KMS-11 (cell line): ENCODE data around the gene NOL9.

Experiments
- H2AFZ ChIP-seq: fragments of 200-600 bp; sonication (generic); 2 replicates; pipeline ENCODE4 v1.6.1; 2016; ENCODE audit warnings: antibody characterized with exemption, mixed run types, low read depth
- H3K27ac ChIP-seq: fragments of 200-600 bp; sonication (generic); 2 replicates; pipeline ENCODE4 v1.6.1; 2016; ENCODE audit warnings: mild to moderate bottlenecking, mixed run types
- H3K27me3 ChIP-seq: fragments of 200-600 bp; sonication (generic); 2 replicates; pipeline ENCODE4 v1.6.1; 2017; ENCODE audit warnings: mild to moderate bottlenecking, low read depth, mixed run types, moderate library complexity; ENCODE audit not compliant: insufficient read depth
- H3K36me3 ChIP-seq: fragments of 200-600 bp; sonication (generic); 2 replicates; pipeline ENCODE4 v1.6.1; 2017; ENCODE audit warnings: mild to moderate bottlenecking, mixed run types; ENCODE audit not compliant: insufficient read depth
- H3K4me1 ChIP-seq: fragments of 200-600 bp; sonication (generic); 2 replicates; pipeline ENCODE4 v1.6.1; 2016; ENCODE audit warnings: mild to moderate bottlenecking, low read depth, mixed run types; ENCODE audit not compliant: poor library complexity, severe bottlenecking
- H3K4me2 ChIP-seq: fragments of 200-600 bp; sonication (generic); 2 replicates; pipeline ENCODE4 v1.7.0; 2016; ENCODE audit warnings: mild to moderate bottlenecking, mixed run types
- H3K4me3 ChIP-seq: fragments of 200-600 bp; sonication (generic); IDR thresholded peaks from 2 replicates; pipeline ENCODE4 v1.6.1; 2017; ENCODE audit warnings: low read depth, low read length, mixed read lengths; ENCODE audit not compliant: insufficient read depth
- H3K79me2 ChIP-seq: fragments of 200-600 bp; sonication (generic); 2 replicates; pipeline ENCODE4 v1.6.1; 2016; ENCODE audit warnings: low read depth, mixed run types; ENCODE audit not compliant: insufficient read depth
- H3K9ac ChIP-seq: fragments of 200-600 bp; sonication (generic); 2 replicates; pipeline ENCODE4 v1.6.1; 2016; ENCODE audit warnings: mild to moderate bottlenecking, mixed run types
- H4K20me1 ChIP-seq: fragments of 200-600 bp; sonication (generic); 2 replicates; pipeline ENCODE4 v1.6.1; 2016; ENCODE audit warnings: mild to moderate bottlenecking, mixed run types; ENCODE audit not compliant: insufficient read depth
- TF ChIP-seq, protein P1 (sequence below): fragments of 200-600 bp; sonication (generic); conservative IDR thresholded peaks from 2 replicates; pipeline ENCODE4 v1.6.1; 2017; ENCODE audit warnings: low read depth, mild to moderate bottlenecking, antibody characterized with exemption, low read length, moderate library complexity, mixed read lengths

Gene NOL9

DNA sequence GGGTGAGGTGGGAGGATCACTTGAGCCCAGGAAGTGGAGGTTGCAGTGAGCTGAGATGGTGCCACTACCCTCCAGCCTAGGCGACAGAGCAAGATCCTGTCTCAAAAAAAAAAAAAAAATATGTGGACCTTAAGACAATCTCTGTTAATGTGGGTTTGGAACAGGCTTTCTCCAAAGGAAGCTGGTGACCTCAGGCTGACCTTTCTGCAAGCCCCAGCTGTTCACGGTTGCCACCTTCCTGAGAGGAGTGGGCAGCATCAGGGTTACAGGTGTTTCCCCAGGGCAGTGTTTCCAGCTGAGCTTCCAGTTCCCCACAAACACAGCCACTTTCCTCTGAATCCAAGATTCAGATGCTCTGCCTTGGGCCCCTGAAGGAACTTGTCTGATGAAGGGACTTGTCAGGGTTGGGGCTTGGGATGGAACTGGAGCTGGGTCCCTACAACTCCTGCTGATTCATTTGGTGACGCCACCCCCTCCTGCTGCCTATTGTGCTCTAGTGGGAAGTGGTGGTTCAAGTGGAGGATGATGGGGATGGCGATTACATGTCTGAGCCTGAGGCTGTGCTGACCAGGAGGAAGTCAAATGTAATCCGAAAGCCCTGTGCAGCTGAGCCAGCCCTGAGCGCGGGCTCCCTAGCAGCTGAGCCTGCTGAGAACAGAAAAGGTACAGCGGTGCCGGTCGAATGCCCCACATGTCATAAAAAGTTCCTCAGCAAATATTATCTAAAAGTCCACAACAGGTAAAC lies 27.4 kb upstream of the NOL9 start:
- H3K27ac ChIP-seq = no peak overlapping the region; the same call in 1 of the 2 replicates
- no peaks in the 10 kb centered on the region for H3K36me3 ChIP-seq
- H3K27me3 ChIP-seq = no peaks in the 10 kb centered on the region
- H2AFZ ChIP-seq = no peak overlapping the region
- H3K4me1 ChIP-seq = peaks cover 39% of the 10 kb centered on the region
- H4K20me1 ChIP-seq = no peaks in the 10 kb centered on the region
- peak overlapping the region; percentile 87; the same call in 1 of the 2 replicates for H3K4me2 ChIP-seq
- H3K4me3 ChIP-seq = no peak overlapping the region
- H3K9ac ChIP-seq = no peak overlapping the region
- H3K79me2 ChIP-seq = peaks cover 11% of the 10 kb centered on the region
- TF ChIP-seq, protein P1, sequence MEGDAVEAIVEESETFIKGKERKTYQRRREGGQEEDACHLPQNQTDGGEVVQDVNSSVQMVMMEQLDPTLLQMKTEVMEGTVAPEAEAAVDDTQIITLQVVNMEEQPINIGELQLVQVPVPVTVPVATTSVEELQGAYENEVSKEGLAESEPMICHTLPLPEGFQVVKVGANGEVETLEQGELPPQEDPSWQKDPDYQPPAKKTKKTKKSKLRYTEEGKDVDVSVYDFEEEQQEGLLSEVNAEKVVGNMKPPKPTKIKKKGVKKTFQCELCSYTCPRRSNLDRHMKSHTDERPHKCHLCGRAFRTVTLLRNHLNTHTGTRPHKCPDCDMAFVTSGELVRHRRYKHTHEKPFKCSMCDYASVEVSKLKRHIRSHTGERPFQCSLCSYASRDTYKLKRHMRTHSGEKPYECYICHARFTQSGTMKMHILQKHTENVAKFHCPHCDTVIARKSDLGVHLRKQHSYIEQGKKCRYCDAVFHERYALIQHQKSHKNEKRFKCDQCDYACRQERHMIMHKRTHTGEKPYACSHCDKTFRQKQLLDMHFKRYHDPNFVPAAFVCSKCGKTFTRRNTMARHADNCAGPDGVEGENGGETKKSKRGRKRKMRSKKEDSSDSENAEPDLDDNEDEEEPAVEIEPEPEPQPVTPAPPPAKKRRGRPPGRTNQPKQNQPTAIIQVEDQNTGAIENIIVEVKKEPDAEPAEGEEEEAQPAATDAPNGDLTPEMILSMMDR = no peak

DNA sequence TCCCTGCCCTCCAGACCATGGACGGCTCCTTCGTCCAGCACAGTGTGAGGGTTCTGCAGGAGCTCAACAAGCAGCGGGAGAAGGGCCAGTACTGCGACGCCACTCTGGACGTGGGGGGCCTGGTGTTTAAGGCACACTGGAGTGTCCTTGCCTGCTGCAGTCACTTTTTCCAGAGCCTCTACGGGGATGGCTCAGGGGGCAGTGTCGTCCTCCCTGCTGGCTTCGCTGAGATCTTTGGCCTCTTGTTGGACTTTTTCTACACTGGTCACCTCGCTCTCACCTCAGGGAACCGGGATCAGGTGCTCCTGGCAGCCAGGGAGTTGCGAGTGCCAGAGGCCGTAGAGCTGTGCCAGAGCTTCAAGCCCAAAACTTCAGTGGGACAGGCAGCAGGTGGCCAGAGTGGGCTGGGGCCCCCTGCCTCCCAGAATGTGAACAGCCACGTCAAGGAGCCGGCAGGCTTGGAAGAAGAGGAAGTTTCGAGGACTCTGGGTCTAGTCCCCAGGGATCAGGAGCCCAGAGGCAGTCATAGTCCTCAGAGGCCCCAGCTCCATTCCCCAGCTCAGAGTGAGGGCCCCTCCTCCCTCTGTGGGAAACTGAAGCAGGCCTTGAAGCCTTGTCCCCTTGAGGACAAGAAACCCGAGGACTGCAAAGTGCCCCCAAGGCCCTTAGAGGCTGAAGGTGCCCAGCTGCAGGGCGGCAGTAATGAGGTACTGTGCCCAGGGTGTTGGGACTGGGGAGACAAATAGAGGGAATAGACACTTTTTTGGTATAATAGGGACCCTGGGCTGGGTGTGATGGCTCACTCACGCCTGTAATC lies 26.5 kb upstream of the NOL9 start:
- Histone ChIP-seq H3K4me1 (peaks cover 39% of the 10 kb centered on the region), H3K79me2 (peaks cover 11% of the 10 kb centered on the region), H2AFZ (peak overlapping the region; percentile 96; the same call in 1 of the 2 replicates), H4K20me1 (no peaks in the 10 kb centered on the region), H3K4me3 (peak overlapping the region; percentile 95), H3K27me3 (no peaks in the 10 kb centered on the region), H3K27ac (peak overlapping the region; percentile 53), H3K9ac (peak overlapping the region; percentile 76), H3K4me2 (peak overlapping the region; percentile 87), H3K36me3 (no peaks in the 10 kb centered on the region)
- TF ChIP-seq, protein P1 = no peak

DNA sequence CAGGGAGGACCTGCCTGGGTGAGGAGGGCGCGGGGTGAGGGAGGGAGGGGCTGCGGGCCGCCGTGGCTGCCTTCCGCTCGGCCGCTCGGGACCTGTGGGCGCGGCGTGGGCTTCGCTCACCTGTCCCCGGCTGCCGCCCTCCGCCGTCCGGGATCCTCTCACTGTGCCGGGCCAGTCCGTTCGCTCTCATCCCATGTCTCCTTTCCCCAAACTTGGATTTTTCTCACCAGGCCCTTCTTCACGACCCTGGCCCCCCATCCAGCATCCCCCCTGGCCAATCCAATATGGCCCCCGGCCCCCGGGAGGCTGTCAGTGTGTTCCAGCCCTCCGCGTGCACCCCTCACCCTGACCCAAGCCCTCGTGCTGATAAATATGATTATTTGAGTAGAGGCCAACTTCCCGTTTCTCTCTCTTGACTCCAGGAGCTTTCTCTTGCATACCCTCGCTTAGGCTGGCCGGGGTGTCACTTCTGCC lies 25.8 kb upstream of the NOL9 start:
- TF ChIP-seq, protein P1 = no peak
- Histone ChIP-seq H3K4me3 (peak overlapping the region; percentile 95), H3K4me2 (peak overlapping the region; percentile 87), H3K36me3 (no peaks in the 10 kb centered on the region), H3K9ac (peak overlapping the region; percentile 76), H2AFZ (peak overlapping the region; percentile 96), H3K27ac (peak overlapping the region; percentile 53), H3K79me2 (peaks cover 11% of the 10 kb centered on the region), H4K20me1 (no peaks in the 10 kb centered on the region), H3K4me1 (peaks cover 39% of the 10 kb centered on the region), H3K27me3 (no peaks in the 10 kb centered on the region)

DNA sequence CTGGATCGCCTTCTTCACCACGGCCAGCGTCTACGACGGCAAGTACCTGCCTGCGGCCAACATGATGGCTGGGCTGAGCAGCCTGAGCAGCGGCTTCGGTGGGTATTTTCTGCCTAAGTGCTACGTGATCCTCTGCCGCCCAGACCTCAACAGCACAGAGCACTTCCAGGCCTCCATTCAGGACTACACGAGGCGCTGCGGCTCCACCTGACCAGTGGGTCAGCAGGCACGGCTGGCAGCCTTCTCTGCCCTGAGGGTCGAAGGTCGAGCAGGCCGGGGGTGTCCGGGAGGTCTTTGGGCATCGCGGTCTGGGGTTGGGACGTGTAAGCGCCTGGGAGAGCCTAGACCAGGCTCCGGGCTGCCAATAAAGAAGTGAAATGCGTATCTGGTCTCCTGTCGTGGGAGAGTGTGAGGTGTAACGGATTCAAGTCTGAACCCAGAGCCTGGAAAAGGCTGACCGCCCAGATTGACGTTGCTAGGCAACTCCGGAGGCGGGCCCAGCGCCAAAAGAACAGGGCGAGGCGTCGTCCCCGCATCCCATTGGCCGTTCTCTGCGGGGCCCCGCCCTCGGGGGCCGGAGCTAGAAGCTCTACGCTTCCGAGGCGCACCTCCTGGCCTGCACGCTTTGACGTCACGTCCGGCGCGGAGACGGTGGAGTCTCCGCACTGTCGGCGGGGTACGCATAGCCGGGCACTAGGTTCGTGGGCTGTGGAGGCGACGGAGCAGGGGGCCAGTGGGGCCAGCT lies 25.2 kb upstream of the NOL9 start, which contains the start of gene ZBTB48:
TSS of gene ZBTB48 (plus strand) at position 621 of the 745 bp plus-strand sequence. CDS start 616 bp downstream, outside the sequence.
- peaks cover 39% of the 10 kb centered on the region for H3K4me1 ChIP-seq
- peaks cover 11% of the 10 kb centered on the region for H3K79me2 ChIP-seq
- H4K20me1 ChIP-seq = no peaks in the 10 kb centered on the region
- TF ChIP-seq, protein P1 = no peak
- H3K27ac ChIP-seq = peak within 1 kb of the TSS; percentile 53
- no peaks in the 10 kb centered on the region for H3K27me3 ChIP-seq
- peak within 1 kb of the TSS; percentile 95 for H3K4me3 ChIP-seq
- no peaks in the 10 kb centered on the region for H3K36me3 ChIP-seq
- H3K9ac ChIP-seq = peak within 1 kb of the TSS; percentile 76
- H2AFZ ChIP-seq = peak within 1 kb of the TSS; percentile 96
- peak within 1 kb of the TSS; percentile 87 for H3K4me2 ChIP-seq
